Eye (tissue), 1 donor: Measurements from ENCODE around the gene RNF40.

ENCODE experiments used
- DNase-seq: peaks from one replicate; pipeline ENCODE4 v3.0.0-alpha.2; 2015

RNF40 gene

DNA sequence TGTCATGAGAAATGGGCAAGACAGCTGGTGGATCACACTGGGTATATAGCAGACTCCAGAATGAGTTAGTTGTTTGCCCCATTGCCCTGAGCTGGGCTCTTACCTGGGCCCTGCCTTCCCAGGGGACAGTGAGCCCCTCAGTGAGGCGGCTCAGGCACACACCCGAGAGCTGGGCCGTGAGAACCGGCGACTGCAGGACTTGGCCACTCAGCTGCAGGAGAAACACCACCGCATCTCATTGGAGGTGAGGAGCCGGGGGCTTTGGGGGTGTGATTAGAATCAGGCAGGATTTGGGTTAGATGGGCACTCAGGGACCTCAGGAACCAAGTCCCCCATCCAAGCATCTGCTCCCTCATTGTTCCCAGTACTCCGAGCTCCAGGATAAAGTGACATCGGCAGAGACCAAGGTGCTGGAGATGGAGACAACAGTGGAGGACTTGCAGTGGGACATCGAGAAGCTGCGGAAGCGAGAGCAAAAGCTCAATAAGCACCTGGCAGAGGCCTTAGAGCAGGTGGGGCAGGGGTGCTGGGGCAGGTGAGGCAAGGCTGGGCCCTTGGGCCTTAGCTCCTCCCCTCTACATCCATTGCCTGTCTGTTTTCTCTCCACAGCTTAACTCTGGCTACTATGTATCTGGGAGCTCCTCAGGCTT, 2.8 kb downstream of the RNF40 start:
- DNase-seq = no peak

GRCh38 chr16:30766206-30766932, 4.2 kb downstream of the RNF40 start:
- no peak for DNase-seq

DNA sequence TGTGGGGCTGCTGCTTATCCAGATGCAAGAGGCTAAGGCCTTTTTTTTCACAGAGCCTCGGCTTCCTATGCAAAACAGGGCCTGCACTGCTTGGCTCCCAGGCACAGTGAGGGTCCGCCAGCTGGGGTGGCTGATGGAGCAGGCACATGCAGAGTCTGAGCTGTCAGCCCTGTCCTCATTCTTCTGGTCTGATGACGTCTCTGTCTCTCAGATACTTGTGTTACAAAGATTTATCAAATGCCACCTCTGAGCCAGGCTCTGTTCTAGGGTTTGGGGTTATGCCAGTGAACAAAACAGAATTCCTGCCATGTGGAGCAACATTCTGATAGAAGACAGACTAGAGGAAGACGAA, 4.8 kb downstream of the RNF40 start:
- no peak for DNase-seq

DNA sequence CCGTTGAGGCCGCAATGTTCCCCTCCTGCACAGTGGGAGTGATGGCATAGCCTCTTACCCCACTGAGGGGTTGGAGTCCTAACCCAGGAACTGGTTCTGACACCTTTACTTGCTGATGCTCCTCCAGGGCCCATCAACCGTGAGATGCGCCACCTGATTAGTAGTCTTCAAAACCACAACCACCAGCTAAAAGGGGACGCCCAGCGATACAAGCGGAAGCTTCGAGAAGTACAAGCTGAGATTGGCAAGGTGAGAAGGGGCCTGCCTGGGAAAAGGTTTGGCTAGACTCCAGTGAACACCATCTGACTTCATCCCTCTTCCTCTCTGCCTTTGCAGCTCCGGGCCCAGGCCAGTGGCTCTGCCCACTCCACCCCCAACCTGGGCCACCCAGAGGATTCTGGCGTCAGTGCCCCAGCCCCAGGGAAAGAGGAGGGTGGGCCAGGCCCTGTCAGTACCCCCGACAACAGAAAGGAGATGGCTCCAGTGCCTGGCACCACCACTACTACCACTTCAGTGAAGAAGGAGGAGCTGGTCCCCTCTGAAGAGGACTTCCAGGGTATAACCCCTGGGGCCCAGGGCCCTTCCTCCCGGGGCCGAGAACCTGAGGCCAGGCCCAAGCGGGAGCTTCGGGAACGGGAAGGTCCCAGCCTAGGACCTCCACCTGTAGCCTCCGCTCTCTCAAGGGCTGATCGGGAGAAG, 5.8 kb downstream of the RNF40 start:
- no peak for DNase-seq

- DNase-seq = no peak
Measured at GRCh38 chr16:30768583-30769181, 6.6 kb downstream of the RNF40 start.

GRCh38 chr16:30769379-30770089, 7.4 kb downstream of the RNF40 start:
- no peak for DNase-seq

- no peak for DNase-seq
Measured at GRCh38 chr16:30771726-30772125, 9.6 kb downstream of the RNF40 start.

GRCh38 chr16:30773826-30774225, 11.7 kb downstream of the RNF40 start:
- DNase-seq = no peak

DNA sequence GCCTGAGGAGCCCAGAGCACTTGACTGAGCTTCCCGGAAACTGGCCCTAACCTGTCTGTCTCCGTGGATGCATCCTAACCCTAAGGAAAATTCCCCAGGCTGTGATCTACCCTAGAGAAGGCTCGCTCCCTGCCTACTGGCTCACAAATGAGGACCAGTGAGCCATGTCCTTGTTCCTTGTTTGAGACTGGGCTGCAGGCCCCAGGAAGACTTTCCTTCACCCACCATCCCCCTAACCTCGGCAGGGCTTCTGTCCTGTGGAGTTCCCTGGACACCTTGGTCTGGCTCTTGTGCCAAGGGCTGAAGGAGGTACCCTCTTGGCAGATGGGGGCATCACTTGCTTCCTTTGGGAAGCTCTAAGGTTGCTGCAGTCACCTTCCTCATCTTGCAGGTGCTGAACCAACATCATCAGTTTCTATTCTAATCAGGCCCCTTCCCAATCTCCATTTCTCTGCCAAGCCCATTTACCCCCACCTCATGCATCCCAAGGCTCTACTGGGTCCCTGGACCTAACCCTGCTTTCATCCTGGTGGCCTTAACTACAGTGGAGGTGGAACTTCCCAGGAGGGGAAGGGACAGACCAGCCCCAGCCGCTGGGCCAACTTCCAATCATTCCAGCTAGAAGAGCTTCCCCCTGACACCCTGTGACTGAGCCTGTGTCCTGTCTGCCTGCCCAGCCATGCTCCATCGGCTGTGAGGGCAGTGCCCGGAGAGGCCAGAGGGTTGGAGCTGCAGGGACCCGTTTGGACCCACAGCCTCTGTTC, 12.4 kb downstream of the RNF40 start:
- DNase-seq = no peak

GRCh38 chr16:30775131-30775391, 12.9 kb downstream of the RNF40 start:
- DNase-seq = no peak

- peak; percentile 95 for DNase-seq
Measured at GRCh38 chr16:30775392-30776188, 13.5 kb downstream of the RNF40 start.

DNA sequence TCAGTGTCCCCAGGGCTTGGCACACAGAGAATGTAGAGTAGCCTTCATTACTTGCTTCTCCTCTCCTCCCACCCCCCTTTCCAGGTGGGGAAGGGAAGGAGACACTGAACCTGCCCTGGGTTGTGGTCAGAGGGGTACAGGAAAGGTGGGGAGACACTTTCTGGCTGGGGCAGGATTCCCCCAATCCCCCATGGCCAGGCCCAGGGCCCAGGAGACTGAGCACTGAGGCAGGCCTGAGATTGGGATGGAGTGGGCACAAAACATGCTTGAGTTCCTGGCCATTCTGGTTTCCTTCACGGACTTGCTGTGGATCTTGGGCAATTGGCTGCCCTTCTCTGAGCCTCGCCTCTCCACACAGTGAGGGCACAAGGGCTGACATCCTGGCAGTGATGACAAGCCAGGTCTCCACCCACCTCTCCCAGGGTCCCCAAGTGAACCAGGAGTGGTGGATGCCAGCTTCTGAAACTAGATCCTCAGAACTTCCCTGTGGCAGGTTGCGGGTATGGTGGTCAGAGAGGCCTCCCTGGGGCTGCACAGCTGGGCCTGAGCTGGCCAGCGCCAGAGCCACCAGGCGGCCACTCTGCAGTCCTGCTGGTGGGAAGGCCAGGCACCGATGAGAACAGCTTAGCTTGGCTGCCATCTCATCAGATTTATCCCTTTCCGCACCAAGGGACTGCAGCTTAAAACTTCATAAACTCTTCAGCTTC, 15.6 kb downstream of the RNF40 start:
- no peak for DNase-seq

DNA sequence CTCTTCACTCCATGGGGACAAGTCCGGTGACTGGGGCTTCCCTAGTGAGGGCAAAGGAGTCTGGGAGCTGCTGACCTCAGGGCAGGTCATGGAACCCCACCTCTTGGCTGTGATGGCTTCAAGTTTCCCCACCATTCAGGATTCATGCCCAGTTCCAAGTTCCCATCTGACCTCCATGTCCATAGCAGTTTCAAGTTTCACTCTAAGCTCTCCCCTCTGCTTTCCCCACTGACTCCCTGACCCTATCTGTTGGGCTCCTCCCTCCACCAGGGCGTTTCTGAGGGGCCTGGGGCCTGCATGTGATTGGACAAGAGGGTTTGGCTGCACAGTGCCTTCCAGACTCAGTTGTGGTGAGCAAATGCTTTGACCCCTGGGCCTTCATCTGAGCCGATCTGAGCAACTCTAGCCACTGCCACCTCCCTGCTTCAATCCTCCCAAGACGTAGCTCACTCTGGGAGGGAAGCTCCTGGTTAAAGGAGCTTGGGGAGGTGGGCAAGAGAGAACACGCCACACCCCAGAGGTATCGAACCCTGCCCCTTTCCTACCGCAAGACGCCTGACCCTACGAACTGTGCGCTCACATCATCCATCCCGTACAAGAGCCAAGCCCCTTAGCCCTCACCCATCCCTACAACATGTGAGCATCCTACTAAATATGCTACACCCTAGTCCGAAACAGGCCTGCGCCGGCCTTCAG, 16.6 kb downstream of the RNF40 start:
- DNase-seq = no peak

GRCh38 chr16:30779596-30779995, 17.5 kb downstream of the RNF40 start:
- DNase-seq = no peak

- no peak for DNase-seq
Measured at GRCh38 chr16:30780021-30780420, 17.9 kb downstream of the RNF40 start.

- no peak for DNase-seq
Measured at GRCh38 chr16:30780549-30780948, 18.4 kb downstream of the RNF40 start.

GRCh38 chr16:30782486-30783279, 20.6 kb downstream of the RNF40 start:
- DNase-seq = no peak

DNA sequence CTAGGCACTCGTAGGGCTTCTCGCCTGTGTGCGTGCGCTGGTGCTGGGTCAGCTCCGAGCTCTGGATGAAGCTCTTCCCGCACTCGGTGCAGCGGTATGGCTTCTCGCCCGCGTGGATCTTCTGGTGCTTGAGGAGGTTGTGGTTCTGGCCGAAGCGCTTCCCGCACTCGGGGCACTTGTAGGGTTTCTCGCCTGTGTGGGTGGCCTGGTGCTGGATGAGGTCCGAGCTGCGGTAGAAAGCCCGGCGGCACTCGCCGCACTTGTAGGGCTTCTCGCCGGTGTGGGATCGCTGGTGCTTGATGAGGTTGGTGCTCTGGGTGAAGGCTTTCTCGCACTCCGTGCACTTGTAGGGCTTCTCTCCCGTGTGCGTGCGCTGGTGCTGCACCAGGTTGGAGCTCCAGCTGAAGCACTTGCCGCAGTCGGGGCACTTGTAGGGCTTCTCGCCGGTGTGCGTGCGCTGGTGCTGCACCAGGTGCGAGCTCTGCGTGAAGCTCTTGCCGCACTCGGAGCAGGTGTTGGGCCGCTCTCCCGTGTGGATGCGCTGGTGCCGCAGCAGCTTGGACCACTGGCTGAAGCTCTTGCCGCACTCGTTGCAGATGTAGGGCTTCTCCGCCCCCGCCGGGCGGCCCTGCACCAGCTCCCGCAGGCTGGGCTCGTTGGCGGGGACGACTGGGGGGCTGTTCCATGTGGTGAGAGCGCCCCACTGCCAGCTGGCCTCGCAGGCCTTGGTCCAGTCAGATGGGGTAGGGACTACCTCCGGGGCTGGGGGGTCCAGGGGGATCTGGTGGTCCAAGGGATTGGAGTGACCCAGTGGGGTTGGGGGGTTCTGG, 21.4 kb downstream of the RNF40 start:
- no peak for DNase-seq

- DNase-seq = no peak
Measured at GRCh38 chr16:30784215-30784614, 22.1 kb downstream of the RNF40 start.
